Fibroblast of villous mesenchyme (primary cell): ENCODE data around the gene STK16. TPM values are rescaled to one million over a fixed set of nuclear protein-coding genes. Genes with fewer than 3 reads are reported as not detected.

ENCODE experiments used
- DNase-seq: peaks from one replicate; pipeline ENCODE4 v3.0.0-alpha.2; 2010; ENCODE audit warnings: low read depth
- H3K4me3 ChIP-seq: 2 replicates; pipeline ENCODE4 v1.5.1; 2011; ENCODE audit warnings: low read depth, mild to moderate bottlenecking, low read length
- small RNA-seq: library from RNA; depleted of rRNA; stranded (forward); fragments of <200 nt; gene quantifications from one replicate; pipeline ENCODE3, GENCODE V24; 2012
- total RNA-seq: library from RNA; depleted of rRNA; stranded (reverse); fragments of >200 nt; gene quantifications from 2 replicates; pipeline ENCODE4 v1.2.3, GENCODE V29; 2012
- TF ChIP-seq, protein P1 (sequence below): IDR thresholded peaks from 2 replicates; pipeline ENCODE4 v1.5.1; 2012; ENCODE audit warnings: low read depth, mild to moderate bottlenecking, low read length; ENCODE audit not compliant: insufficient read depth

The STK16 gene
- total RNA-seq, 1 donor: 22.9 TPM

DNA sequence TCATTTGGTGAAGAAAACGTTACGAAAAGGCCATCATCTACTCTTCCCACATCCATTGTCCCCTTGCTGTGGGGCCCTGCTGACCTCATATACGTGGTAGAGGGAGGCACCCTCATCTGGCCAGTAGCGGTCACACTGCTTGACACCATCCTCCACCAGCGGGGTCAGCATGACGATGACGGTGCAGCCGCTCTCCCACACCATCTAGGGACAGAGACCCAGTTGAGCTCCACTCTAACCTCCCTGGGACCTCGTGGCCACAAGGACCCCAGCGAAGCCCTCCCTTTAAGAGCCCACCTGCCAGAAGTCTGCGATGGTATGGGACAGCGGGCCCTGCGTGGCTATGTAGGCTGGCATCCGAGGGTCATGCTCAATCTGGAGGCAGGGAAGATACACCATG is 50.9 kb downstream of the STK16 start:
- no peak overlapping the region for H3K4me3 ChIP-seq
- TF ChIP-seq, protein P1, sequence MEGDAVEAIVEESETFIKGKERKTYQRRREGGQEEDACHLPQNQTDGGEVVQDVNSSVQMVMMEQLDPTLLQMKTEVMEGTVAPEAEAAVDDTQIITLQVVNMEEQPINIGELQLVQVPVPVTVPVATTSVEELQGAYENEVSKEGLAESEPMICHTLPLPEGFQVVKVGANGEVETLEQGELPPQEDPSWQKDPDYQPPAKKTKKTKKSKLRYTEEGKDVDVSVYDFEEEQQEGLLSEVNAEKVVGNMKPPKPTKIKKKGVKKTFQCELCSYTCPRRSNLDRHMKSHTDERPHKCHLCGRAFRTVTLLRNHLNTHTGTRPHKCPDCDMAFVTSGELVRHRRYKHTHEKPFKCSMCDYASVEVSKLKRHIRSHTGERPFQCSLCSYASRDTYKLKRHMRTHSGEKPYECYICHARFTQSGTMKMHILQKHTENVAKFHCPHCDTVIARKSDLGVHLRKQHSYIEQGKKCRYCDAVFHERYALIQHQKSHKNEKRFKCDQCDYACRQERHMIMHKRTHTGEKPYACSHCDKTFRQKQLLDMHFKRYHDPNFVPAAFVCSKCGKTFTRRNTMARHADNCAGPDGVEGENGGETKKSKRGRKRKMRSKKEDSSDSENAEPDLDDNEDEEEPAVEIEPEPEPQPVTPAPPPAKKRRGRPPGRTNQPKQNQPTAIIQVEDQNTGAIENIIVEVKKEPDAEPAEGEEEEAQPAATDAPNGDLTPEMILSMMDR: no peak
- no peak for DNase-seq

DNA sequence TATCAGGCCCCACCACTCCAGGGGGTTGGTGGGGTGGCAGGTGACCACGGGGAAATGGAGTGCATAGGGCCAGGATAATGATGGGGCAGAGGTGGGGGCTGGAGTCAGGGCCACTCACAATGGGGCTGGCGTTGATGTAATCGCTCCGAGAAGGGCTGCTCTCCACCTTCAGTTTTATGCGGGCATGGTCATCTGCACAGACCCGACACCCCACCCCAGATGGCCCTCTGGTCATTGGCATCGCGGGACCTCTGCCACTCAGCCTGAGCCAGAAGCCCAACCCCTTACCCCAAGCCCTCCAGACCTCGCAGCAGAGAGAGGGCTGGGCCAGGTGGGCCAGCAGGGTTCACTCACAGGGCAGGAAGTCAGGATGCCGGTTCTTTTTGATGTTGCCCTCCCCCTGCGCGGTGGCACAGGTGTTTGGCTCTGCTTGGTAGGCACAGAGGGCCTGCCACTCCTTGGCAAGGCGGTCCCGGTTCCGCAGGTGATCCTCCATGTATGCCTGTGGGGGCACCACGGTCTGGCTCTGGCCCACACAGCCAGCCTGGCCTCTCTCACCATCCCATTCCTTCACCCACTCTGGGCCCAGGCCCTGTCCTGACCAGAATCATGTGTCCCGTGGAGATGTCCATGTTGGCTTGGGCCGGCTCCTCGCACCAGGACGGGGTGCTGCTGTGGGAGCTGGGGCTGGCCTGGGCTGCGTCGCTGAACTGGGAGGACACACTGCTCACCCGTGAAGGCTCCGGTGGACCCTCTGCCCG is 51.5 kb downstream of the STK16 start:
- no peak for DNase-seq
- no peak overlapping the region for H3K4me3 ChIP-seq
- TF ChIP-seq, protein P1: no peak

DNA sequence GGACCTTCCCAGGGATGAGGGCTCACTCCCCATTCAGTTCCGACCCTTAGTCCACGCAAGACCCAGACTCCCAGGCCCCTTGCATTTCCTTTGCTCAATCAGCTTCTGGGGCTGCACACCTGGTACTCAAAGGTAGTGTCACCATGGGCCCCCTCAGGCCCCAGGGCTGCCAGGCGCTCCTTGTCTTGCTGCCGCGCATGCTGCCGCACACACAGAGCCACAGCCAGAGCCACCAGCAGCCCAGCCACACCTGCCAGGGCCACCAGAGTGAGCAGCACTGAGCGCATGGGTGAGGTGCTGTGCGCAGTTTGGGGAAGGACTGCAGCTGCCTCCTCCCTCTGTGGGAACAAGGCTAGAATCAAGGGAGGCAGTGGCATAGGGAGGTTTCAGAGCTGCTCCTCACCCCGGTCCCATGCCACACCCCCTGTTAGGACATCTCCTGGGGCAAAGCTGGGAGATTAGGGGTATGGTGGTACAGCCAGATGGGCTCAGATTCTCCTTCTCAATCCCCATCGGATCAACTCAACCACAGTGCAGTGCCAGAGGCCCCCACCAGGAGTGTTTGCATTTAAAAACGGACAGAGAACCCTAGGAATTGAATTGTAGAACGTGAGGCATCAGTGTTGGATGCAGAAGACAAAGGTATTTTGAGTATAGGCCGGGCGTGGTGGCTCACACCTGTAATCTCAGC is 52.6 kb downstream of the STK16 start:
- no peak overlapping the region for H3K4me3 ChIP-seq
- TF ChIP-seq, protein P1: peak; percentile 20
- no peak for DNase-seq

DNA sequence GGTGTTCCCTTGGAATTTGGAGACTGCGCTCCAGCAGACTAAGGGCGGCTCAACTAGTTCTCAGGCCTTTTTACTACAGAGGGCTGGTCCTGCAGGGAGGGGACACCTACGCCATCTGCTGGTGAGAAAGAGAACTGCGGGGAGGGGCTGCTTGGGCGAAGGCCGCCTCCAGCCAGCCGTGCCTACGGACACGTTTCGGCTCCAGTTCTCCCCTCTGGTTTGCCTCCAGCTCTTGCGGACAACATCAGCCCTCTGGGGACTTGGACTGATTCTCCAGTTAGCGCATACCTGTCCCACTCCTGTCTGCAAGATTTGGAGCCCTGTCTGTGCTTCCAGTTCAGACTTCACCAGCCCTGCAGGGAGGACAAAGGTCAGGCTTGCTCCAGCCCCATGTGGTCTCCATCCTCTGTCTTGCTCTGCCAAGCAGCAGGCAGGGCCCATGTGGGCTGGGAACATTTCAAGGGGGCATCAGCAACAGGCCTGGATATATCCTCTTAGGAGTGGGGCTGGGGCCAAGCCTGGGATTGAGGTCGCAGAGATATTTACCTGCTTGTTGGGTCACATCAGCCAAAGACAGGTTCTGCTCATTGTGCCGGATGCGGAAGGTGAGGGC is 53.6 kb downstream of the STK16 start:
- TF ChIP-seq, protein P1: peak; percentile 97
- DNase-seq: peak; percentile 74
- no peak overlapping the region for H3K4me3 ChIP-seq

DNA sequence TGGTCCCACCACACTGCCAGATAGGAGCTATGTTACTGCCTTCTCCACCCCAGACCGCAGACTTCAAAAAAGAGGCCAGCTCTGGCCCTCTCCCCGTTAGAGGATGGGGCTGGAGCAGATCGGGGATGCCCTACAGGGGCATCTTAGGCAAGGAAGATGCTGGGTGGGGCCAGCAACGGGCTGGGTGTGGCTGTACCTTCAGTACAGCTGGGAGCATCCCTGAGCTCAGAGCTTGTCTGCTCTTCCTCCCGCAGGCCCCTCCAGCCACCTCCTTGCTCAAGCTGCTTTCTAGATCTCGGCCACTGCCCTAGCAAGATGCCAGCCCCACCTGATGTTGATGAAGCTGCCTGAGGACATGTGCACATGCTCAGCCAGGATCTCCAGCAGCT is 54.1 kb downstream of the STK16 start:
- TF ChIP-seq, protein P1: no peak
- no peak for DNase-seq
- H3K4me3 ChIP-seq: no peak overlapping the region

Small RNA genes within 50 kb of the gene (small RNA-seq; reads per million reads assigned to genes)
- gene MIR153-1: not detected

Other genes with a start within 250 kb of the STK16 start
- not detected in 2 replicates for gene CFAP65, start 204.0 kb upstream of the STK16 start, total RNA-seq
- not detected in 2 replicates for gene IHH, start 184.6 kb upstream of the STK16 start, total RNA-seq
- 21.9 and 24.2 TPM in 2 replicates for gene NHEJ1, start 84.7 kb upstream of the STK16 start, total RNA-seq
- 0.64 and 0.86 TPM in 2 replicates for gene SLC23A3, start 75.5 kb upstream of the STK16 start, total RNA-seq
- gene CNPPD1, start 68.6 kb upstream of the STK16 start, total RNA-seq: 17.7 and 19.6 TPM in 2 replicates
- 57.4 and 62.5 TPM in 2 replicates for gene RETREG2, start 67.2 kb upstream of the STK16 start, total RNA-seq
- 25.5 and 29.3 TPM in 2 replicates for gene ZFAND2B, start 38.7 kb upstream of the STK16 start, total RNA-seq
- 17.7 and 31.1 TPM in 2 replicates for gene ABCB6, start 26.5 kb upstream of the STK16 start, total RNA-seq
- gene ATG9A, start 15.8 kb upstream of the STK16 start, total RNA-seq: 36.7 and 38.4 TPM in 2 replicates
- 22.0 and 22.9 TPM in 2 replicates for gene ANKZF1, start 15.7 kb upstream of the STK16 start, total RNA-seq
- gene GLB1L, start within 50 bp of the STK16 start, total RNA-seq: 11.0 and 15.5 TPM in 2 replicates
- gene TUBA4B, start 7.8 kb downstream of the STK16 start, total RNA-seq: not detected in 2 replicates
- gene TUBA4A, start 8.4 kb downstream of the STK16 start, total RNA-seq: 6.1 and 27.6 TPM in 2 replicates
- 29.6 and 33.7 TPM in 2 replicates for gene DNAJB2, start 33.9 kb downstream of the STK16 start, total RNA-seq
- gene PTPRN, start 63.9 kb downstream of the STK16 start, total RNA-seq: 0.86 and 0.97 TPM in 2 replicates
- not detected in 2 replicates for gene RESP18, start 87.3 kb downstream of the STK16 start, total RNA-seq
- gene DNPEP, start 142.4 kb downstream of the STK16 start, total RNA-seq: 64.8 and 65.7 TPM in 2 replicates
- 20.7 and 35.8 TPM in 2 replicates for gene DES, start 172.9 kb downstream of the STK16 start, total RNA-seq
- 46.7 and 48.8 TPM in 2 replicates for gene SPEG, start 189.4 kb downstream of the STK16 start, total RNA-seq